HT1080 (cell line): ENCODE data around the gene GPRC5A. TPM values are rescaled to one million over a fixed set of nuclear protein-coding genes. Genes with fewer than 3 reads are reported as not detected.

Experiments
- DNase-seq: peaks from one replicate; pipeline ENCODE4 v3.0.0-alpha.2; 2015; ENCODE audit warnings: low read depth
- total RNA-seq: library from RNA; depleted of rRNA; stranded (reverse); fragments of >200 nt; shearing (Covaris generic); gene quantifications from 2 replicates; pipeline ENCODE4 v1.2.3, GENCODE V29; 2014

The GPRC5A gene
- total RNA-seq, 1 experiment from 2014 or later = 21.7 TPM

- no peak for DNase-seq
Measured at GRCh38 chr12:12908711-12909110, 17.3 kb downstream of the GPRC5A start.

- no peak for DNase-seq
Measured at GRCh38 chr12:12909228-12909994, 18.0 kb downstream of the GPRC5A start.

GRCh38 chr12:12909995-12910420 lies 18.6 kb downstream of the GPRC5A start:
- DNase-seq = no peak

- DNase-seq = no peak
Measured at GRCh38 chr12:12912711-12913110, 21.3 kb downstream of the GPRC5A start.

- no peak for DNase-seq
Measured at GRCh38 chr12:12915656-12916055, 24.3 kb downstream of the GPRC5A start.

GRCh38 chr12:12916135-12916944 lies 25.0 kb downstream of the GPRC5A start:
- DNase-seq = peak; percentile 75

- DNase-seq = no peak
Measured at GRCh38 chr12:12917517-12917916, 26.2 kb downstream of the GPRC5A start.

- no peak for DNase-seq
Measured at GRCh38 chr12:12918781-12919389, 27.5 kb downstream of the GPRC5A start.

GRCh38 chr12:12919666-12920435 lies 28.5 kb downstream of the GPRC5A start:
- no peak for DNase-seq

- DNase-seq = peak; percentile 27
Measured at GRCh38 chr12:12922191-12922616, 30.8 kb downstream of the GPRC5A start.

GRCh38 chr12:12922978-12923377 lies 31.6 kb downstream of the GPRC5A start:
- no peak for DNase-seq

GRCh38 chr12:12924169-12924568 lies 32.8 kb downstream of the GPRC5A start:
- no peak for DNase-seq

GRCh38 chr12:12925388-12925787 lies 34.0 kb downstream of the GPRC5A start:
- DNase-seq = no peak

- no peak for DNase-seq
Measured at GRCh38 chr12:12926571-12927071, 35.3 kb downstream of the GPRC5A start.

- no peak for DNase-seq
Measured at GRCh38 chr12:12927211-12928079, 36.1 kb downstream of the GPRC5A start.

- DNase-seq = no peak
Measured at GRCh38 chr12:12929696-12930095, 38.3 kb downstream of the GPRC5A start.

GRCh38 chr12:12930633-12931219 lies 39.4 kb downstream of the GPRC5A start:
- DNase-seq = no peak

- DNase-seq = no peak
Measured at GRCh38 chr12:12933742-12934141, 42.4 kb downstream of the GPRC5A start.

GRCh38 chr12:12934556-12934955 lies 43.2 kb downstream of the GPRC5A start:
- no peak for DNase-seq
